K562 (cell line): ENCODE data around the gene IRS1. TPM values are rescaled to one million over a fixed set of nuclear protein-coding genes. Genes with fewer than 3 reads are reported as not detected.

ENCODE experiments used
- ARID3B ChIP-seq: fragments of 250-450 bp; sonication (Bioruptor Pico); IDR thresholded peaks from 2 replicates; pipeline ENCODE4 v1.4.0; 2020; ENCODE audit warnings: borderline replicate concordance
- CBX5 ChIP-seq: IDR thresholded peaks from 2 replicates; pipeline ENCODE4 v1.6.1; 2014; ENCODE audit warnings: low read depth, borderline replicate concordance
- CEBPG ChIP-seq, 3 experiments: fragments of 200-800 bp in 1 of 3; sonication (Bioruptor generic) in 1 of 3; sonication (generic) in 1 of 3; formaldehyde crosslinking in 1 of 3; IDR thresholded peaks in 2 of 3; conservative IDR thresholded peaks in 1 of 3; 2 replicates each; pipeline versions ENCODE4 v1.6.1 to v1.8.0; 2016 to 2022; ENCODE audit warnings: missing compliant biosample characterization in 2 of 3, missing genetic modification characterization in 2 of 3, mild to moderate bottlenecking in 1 of 3, missing genetic modification reagents in 1 of 3
- DMBX1 ChIP-seq: fragments of 250-450 bp; sonication (Bioruptor Pico); IDR thresholded peaks from 2 replicates; pipeline ENCODE4 v1.8.0; 2022; ENCODE audit warnings: inconsistent platforms, mild to moderate bottlenecking, moderate library complexity, borderline replicate concordance
- ETV5 ChIP-seq: sonication (generic); formaldehyde crosslinking; IDR thresholded peaks from 2 replicates; pipeline ENCODE4 v1.4.0; 2020; ENCODE audit warnings: low read depth, mild to moderate bottlenecking, missing genetic modification reagents
- HMBOX1 ChIP-seq: sonication (generic); IDR thresholded peaks from 2 replicates; pipeline ENCODE4 v1.6.1; 2016
- HSF4 ChIP-seq: fragments of 250-450 bp; sonication (Bioruptor Pico); IDR thresholded peaks from 2 replicates; pipeline ENCODE4 v2.1.2; 2022; ENCODE audit warnings: mild to moderate bottlenecking, moderate library complexity, borderline replicate concordance
- MAZ ChIP-seq, 2 experiments: fragments of 450-650 bp in 1 of 2; sonication (generic) in 1 of 2; formaldehyde crosslinking; IDR thresholded peaks in 1 of 2; conservative IDR thresholded peaks in 1 of 2; 2 replicates each; pipeline versions ENCODE4 v1.4.0 to v1.5.0; 2020; ENCODE audit warnings: mild to moderate bottlenecking in 1 of 2, missing genetic modification reagents in 1 of 2
- NR3C1 ChIP-seq: sonication (generic); formaldehyde crosslinking; IDR thresholded peaks from 2 replicates; pipeline ENCODE4 v1.8.1; 2022; ENCODE audit warnings: missing genetic modification reagents
- RAD21 ChIP-seq, 2 experiments: fragments of 250-450 bp in 1 of 2; fragments of 450-650 bp in 1 of 2; sonication (Bioruptor Pico) in 1 of 2; formaldehyde crosslinking in 1 of 2; IDR thresholded peaks in 1 of 2; conservative IDR thresholded peaks in 1 of 2; 2 replicates each; pipeline versions ENCODE4 v1.4.0 to v1.8.0; 2020 to 2022; ENCODE audit warnings: mild to moderate bottlenecking in 2 of 2, moderate library complexity in 1 of 2
- TOE1 ChIP-seq, 2 experiments: fragments of 450-650 bp in 1 of 2; sonication (generic) in 1 of 2; formaldehyde crosslinking in 1 of 2; IDR thresholded peaks; 2 replicates each; pipeline versions ENCODE4 v1.7.1 to v1.8.0; 2016 to 2022; ENCODE audit warnings: borderline replicate concordance in 2 of 2, mild to moderate bottlenecking in 2 of 2, antibody characterized with exemption in 1 of 2, inconsistent platforms in 1 of 2, low read depth in 1 of 2, missing genetic modification reagents in 1 of 2, moderate library complexity in 1 of 2
- XRCC4 ChIP-seq: IDR thresholded peaks from one replicate; pipeline ENCODE4 v1.6.1; 2011; ENCODE audit not compliant: insufficient read depth, insufficient read length; ENCODE audit errors: extremely low read depth
- ZNF134 ChIP-seq: fragments of 250-450 bp; sonication (Bioruptor Pico); conservative IDR thresholded peaks from 2 replicates; pipeline ENCODE4 v1.4.0; 2020
- ZNF140 ChIP-seq: fragments of 250-450 bp; sonication (Bioruptor Pico); IDR thresholded peaks from 2 replicates; pipeline ENCODE4 v1.8.0; 2021; ENCODE audit warnings: moderate library complexity, mild to moderate bottlenecking, inconsistent platforms
- ZNF282 ChIP-seq: sonication (generic); formaldehyde crosslinking; IDR thresholded peaks from 2 replicates; pipeline ENCODE4 v1.8.1; 2023; ENCODE audit warnings: missing genetic modification reagents
- ZNF445 ChIP-seq: fragments of 250-450 bp; sonication (Bioruptor Pico); IDR thresholded peaks from 2 replicates; pipeline ENCODE4 v1.4.0; 2020; ENCODE audit warnings: low read depth, mild to moderate bottlenecking, moderate library complexity
- ZNF511 ChIP-seq: sonication (generic); formaldehyde crosslinking; IDR thresholded peaks from 2 replicates; pipeline ENCODE4 v1.8.0; 2022; ENCODE audit warnings: mild to moderate bottlenecking, missing genetic modification reagents
- polyA plus RNA-seq, 8 experiments: library from polyadenylated mRNA; depleted of rRNA in 4 of 8; stranded (reverse) in 5 of 8; unstranded in 3 of 8; fragments of >200 nt; fragmentation: Nextera tagmentation in 2 of 8; fragmentation: Illumina TruSeq in 1 of 8; extraction: Ambion mirVana in 2 of 8; extraction: Trizol in 1 of 8; gene quantifications; 2 replicates each; pipeline versions ENCODE4 v1.2.1 to v1.2.3, GENCODE V29; 2011 to 2014; ENCODE audit warnings: inconsistent platforms in 1 of 8, missing spikeins in 1 of 8
- total RNA-seq, 7 experiments: library from RNA; depleted of rRNA in 6 of 7; stranded (reverse); fragments of >200 nt in 6 of 7; fragmentation: Illumina TruSeq in 2 of 7; extraction: Trizol in 2 of 7; gene quantifications; 2 replicates each; pipeline versions ENCODE4 v1.2.1 to v1.2.3, GENCODE V29; 2011 to 2021; ENCODE audit warnings: low replicate concordance in 1 of 7

IRS1 gene
- total and polyA plus RNA-seq, 9 of the 15 experiments (the other 6 are each of a cell fraction or from before 2014, with no cell fraction given) = under 0.01 to 0.31 (median 0.08) TPM; not detected in 1

- TF ChIP-seq HSF4 (CRISPR knock-in tag) (no peak), TOE1 (IDR thresholded peaks at IDR 0.05; ENCODE audit: borderline replicate concordance) (no peak), TOE1 (CRISPR knock-in tag; IDR thresholded peaks at IDR 0.05; ENCODE audit: borderline replicate concordance, low read depth) (peak; percentile 61; the same call in 1 of the 2 replicates), HMBOX1 (no peak), ZNF140 (no peak), ETV5 (no peak), DMBX1 (no peak), CEBPG (CRISPR knock-in tag; IDR thresholded peaks at IDR 0.05) (peak; percentile 93), CEBPG (tag; conservative IDR thresholded peaks at IDR 0.05 in 1 of 2, IDR thresholded peaks at IDR 0.05 in 1 of 2) (peak; percentile 74 to 86), ZNF445 (CRISPR knock-in tag) (no peak), NR3C1 (CRISPR knock-in tag) (peak; percentile 91), ARID3B (CRISPR knock-in tag) (no peak), ZNF282 (CRISPR knock-in tag) (0 out of 2 replicates have a peak, but pooled peaks have one; percentile 43), CBX5 (no peak), ZNF511 (CRISPR knock-in tag) (peak; percentile 89), MAZ (CRISPR knock-in tag; conservative IDR thresholded peaks at IDR 0.05 in 1 of 2, IDR thresholded peaks at IDR 0.05 in 1 of 2) (peak; percentile 53 to 74; a peak in 2 of 4 replicates), ZNF134 (CRISPR knock-in tag) (no peak), XRCC4 (no peak), RAD21 (CRISPR knock-in tag; conservative IDR thresholded peaks at IDR 0.05 in 1 of 2, IDR thresholded peaks at IDR 0.05 in 1 of 2) (no peak)
Measured at GRCh38 chr2:226835796-226836547, 36.4 kb upstream of the IRS1 start, which contains the start of gene RHBDD1 (continued).
